Measurements from ENCODE around the gene FGF23. TPM values are rescaled to one million over a fixed set of nuclear protein-coding genes. Genes with fewer than 3 reads are reported as not detected.

FGF23 gene
- total RNA-seq, 1 donor from 2014 or later = not detected

DNA sequence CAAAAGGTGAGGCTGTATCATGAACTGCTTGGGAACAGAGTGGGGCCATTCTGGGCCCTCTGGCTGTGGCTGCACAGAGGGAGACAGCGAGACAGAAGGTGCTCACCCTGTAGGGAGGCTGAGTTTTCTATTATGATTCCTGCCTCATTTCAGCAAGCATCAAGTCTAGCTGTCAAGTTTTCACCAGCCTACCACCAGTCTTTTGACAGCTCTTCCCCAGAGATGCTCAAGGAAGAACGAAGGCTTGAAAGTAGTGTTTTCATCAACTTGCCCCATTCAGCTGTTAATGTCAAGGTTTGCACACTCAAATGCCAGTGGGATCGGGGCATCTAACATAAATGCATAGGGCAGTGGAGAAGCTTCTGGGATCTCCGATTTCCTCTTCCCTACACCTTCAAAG is 10.0 kb downstream of the FGF23 start:
- Histone ChIP-seq H3K27me3 (ENCODE audit: low read depth) (no peaks in the 10 kb centered on the region), H3K4me3 (no peak overlapping the region), H3K9me3 (no peaks in the 10 kb centered on the region), H3K36me3 (no peaks in the 10 kb centered on the region), H3K27ac (no peak overlapping the region), H3K4me1 (no peaks in the 10 kb centered on the region)
- intact Hi-C loops (cut with DNase I) = no loop called here
- DNase-seq (no peak), ATAC-seq (no peak)
- TF ChIP-seq, protein P1, sequence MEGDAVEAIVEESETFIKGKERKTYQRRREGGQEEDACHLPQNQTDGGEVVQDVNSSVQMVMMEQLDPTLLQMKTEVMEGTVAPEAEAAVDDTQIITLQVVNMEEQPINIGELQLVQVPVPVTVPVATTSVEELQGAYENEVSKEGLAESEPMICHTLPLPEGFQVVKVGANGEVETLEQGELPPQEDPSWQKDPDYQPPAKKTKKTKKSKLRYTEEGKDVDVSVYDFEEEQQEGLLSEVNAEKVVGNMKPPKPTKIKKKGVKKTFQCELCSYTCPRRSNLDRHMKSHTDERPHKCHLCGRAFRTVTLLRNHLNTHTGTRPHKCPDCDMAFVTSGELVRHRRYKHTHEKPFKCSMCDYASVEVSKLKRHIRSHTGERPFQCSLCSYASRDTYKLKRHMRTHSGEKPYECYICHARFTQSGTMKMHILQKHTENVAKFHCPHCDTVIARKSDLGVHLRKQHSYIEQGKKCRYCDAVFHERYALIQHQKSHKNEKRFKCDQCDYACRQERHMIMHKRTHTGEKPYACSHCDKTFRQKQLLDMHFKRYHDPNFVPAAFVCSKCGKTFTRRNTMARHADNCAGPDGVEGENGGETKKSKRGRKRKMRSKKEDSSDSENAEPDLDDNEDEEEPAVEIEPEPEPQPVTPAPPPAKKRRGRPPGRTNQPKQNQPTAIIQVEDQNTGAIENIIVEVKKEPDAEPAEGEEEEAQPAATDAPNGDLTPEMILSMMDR (IDR thresholded peaks at IDR 0.05) = no peak

DNA sequence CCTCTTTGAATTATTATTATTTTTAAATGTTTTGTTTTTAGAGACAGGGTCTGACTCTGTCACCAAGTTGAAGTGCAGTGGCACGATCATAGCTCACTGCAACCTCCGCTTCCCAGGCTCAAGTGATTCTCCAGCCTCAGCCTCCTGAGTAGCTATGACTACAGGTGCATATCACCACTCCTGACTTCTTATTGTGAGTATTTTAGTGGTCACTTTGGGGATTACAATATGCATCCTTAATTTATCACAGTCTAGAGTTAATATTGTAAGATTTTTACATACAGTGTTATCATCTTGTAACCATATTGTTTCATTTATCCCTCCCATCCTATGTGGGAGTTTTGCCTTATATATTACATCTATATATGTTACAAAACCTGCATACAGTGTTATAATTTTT is 13.4 kb downstream of the FGF23 start:
- Histone ChIP-seq H3K4me1 (no peaks in the 10 kb centered on the region), H3K27ac (no peak overlapping the region), H3K36me3 (no peaks in the 10 kb centered on the region), H3K27me3 (ENCODE audit: low read depth) (no peaks in the 10 kb centered on the region), H3K4me3 (no peak overlapping the region), H3K9me3 (no peaks in the 10 kb centered on the region)
- DNase-seq = no peak
- ATAC-seq = no peak
- intact Hi-C loops (cut with DNase I) = no loop called here
- TF ChIP-seq, protein P1 (IDR thresholded peaks at IDR 0.05) = no peak

DNA sequence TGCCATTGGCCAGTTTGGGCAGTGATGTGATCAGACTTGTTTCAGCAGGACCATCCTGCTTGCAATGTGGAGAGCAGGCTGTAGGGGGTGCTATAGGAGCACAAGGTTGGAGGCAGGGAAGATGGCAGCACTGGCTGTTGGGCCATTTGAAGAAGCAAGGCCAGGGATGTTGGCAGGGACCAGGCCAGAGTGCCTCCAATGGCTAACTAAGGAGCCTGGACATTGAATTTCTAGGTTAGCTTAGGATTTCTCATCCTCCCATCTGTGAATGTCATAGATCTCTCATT is 23.5 kb downstream of the FGF23 start:
- Histone ChIP-seq H3K36me3 (peaks cover 27% of the 10 kb centered on the region), H3K27me3 (ENCODE audit: low read depth) (no peaks in the 10 kb centered on the region), H3K9me3 (no peaks in the 10 kb centered on the region), H3K4me3 (no peak overlapping the region), H3K27ac (no peak overlapping the region), H3K4me1 (no peaks in the 10 kb centered on the region)
- ATAC-seq = peak; percentile 29 to 50
- peak; percentile 49 for DNase-seq
- intact Hi-C loops (cut with DNase I) = no loop called here
- TF ChIP-seq, protein P1 (IDR thresholded peaks at IDR 0.05) = peak; percentile 37

DNA sequence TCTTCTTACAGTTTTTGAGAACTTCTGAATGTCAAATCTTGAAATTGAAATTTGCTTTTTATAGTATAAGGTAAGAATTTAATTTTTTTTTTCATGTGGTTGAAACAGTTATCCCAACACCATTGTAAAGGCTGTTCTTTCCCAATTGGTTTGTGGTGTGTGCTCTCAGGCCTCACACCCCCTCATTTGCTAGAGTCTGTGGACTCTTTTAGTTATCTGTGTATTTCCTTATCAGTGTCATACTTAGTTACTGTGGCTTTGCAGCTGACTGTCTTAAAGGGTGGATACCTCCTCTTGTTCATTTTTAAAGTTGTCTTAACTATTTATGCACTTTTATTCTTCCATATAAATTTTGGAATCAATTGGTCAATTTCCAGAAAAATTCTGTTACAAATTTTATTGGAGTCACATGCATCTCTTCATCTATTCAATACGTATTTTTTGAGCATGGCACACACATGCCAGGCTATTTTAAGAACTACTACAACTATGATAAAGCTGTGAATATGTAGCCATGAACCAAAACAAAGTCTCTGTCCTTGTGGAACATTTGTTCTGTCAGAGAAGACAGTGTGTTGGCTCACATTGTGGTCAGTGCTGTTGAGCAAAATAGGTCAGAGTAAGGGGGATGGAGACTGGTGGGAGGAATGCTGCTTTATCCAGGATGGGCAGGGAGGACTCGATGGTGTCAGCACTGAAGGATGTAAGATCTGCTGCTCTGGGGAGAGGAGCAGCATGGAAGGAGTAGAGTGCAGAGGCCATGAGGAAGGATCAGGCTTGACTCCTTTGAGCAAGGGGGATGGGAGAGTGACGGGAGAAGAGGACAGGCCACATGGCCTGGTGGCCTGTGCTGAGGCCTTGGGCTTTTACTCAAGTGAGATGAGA is 24.1 kb downstream of the FGF23 start:
- Histone ChIP-seq H3K27me3 (ENCODE audit: low read depth) (no peaks in the 10 kb centered on the region), H3K4me1 (no peaks in the 10 kb centered on the region), H3K27ac (no peak overlapping the region), H3K4me3 (no peak overlapping the region), H3K36me3 (peaks cover 32% of the 10 kb centered on the region), H3K9me3 (no peaks in the 10 kb centered on the region)
- no peak for ATAC-seq
- TF ChIP-seq, protein P1 (IDR thresholded peaks at IDR 0.05) = no peak
- no peak for DNase-seq
- intact Hi-C loops (cut with DNase I) = no loop called here

DNA sequence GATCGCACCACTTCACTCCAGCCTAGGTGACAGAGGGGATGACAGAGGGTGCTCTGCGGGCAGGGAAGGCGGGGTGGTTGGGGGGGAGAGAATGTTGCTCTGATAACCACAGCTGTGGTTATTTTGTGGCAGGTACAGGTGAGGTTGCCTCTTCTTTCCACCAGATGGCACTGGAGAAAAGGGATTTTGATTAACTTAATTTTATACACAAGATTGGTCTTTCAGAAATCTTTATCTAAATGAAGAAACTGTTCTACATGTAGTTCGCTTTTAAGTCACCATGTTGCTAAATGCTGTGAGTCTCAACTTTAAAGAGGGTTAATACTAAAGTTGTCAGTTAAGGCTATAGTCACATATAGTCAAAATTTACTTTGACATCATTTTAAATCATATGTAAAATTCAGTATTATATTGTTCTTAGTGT is 25.7 kb downstream of the FGF23 start:
- Histone ChIP-seq H3K9me3 (no peaks in the 10 kb centered on the region), H3K27me3 (ENCODE audit: low read depth) (no peaks in the 10 kb centered on the region), H3K36me3 (peaks cover 45% of the 10 kb centered on the region), H3K4me3 (no peak overlapping the region), H3K4me1 (no peaks in the 10 kb centered on the region), H3K27ac (no peak overlapping the region)
- DNase-seq = no peak
- TF ChIP-seq, protein P1 (IDR thresholded peaks at IDR 0.05) = peak; percentile 39
- ATAC-seq = peak in 1 of 2 donors; percentile 55
- intact Hi-C loops (cut with DNase I) = no loop called here
